HG03039 (cell line): Measurements from ENCODE around the gene CYB5R3.
"Not testable (repeated sequence)": the region's sequence is repeated elsewhere in the genome, so short reads cannot be mapped to it uniquely, and the experiment has no call there.

Source experiments
- ATAC-seq: cut with Tn5 transposase; IDR thresholded peaks from one replicate; pipeline ENCODE4 v1.9.1; 2021; ENCODE audit warnings: mild to moderate bottlenecking, moderate library complexity; ENCODE audit not compliant: unreplicated experiment

The CYB5R3 gene

DNA sequence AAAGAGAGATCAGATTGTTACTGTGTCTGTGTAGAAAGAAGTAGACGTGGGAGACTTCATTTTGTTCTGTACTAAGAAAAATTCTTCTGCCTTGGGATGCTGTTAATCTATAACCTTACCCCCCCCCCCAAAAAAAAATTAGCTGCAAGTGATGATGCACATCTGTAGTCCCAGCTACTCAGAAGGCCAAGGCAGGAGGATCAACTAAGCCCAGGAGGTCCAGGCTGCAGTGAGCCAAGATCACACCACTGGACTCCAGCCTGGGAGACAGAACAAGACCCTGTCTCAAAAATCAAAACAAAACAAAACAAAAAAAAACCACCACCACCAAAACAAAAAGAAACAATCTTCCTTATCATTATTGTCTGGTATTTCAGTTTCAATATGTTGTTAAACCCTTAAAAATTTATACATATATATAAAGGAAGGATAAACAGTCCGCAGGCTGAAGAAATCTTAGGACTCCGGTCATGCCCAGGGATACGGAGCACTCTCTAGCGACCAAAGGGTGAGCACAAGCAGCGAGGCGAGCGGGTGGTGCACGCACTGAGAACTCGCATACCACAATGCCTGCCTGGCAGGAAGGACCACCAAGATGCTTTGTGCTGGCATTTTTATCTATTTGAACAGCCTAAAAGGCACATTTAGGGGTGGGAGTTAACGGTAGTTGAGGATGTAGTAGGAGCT is 40.9 kb downstream of the CYB5R3 start:
- ATAC-seq: no peak

DNA sequence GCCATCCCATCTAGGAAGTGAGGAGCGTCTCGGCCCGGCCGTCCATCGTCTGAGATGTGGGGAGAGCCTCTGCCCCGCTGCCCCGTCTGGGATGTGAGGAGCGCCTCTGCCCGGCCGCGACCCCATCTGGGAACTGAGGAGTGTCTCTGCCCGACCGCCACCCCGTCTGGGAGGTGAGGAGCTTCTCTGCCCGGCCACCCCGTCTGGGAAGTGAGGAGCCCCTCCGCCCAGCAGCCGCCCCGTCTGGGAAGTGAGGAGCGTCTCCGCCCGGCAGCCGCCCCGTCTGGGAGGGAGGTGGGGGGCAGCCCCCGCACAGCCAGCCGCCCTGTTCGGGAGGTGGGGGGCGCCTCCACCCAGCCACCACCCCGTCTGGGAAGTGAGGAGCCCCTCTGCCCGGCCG is 41.6 kb downstream of the CYB5R3 start:
- not testable (repeated sequence) for ATAC-seq

DNA sequence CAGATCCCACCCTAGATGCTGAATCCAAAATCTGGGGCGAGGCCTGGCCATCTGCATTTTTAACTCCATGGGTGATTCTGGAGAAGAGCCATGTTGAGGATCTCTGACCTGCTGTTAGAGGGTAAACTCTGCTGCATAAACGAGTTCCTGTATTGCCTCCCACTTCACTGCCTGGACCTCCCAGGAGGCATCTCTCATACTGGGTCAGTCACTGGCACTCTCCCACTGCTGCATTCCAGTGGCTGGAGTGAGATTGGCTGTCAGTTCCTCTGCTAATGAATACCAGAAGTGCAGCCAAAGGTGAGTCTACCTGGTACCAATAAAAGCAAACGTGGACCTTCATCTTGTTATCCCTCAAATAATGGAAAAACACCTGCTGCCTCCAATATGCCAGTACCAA is 44.8 kb downstream of the CYB5R3 start:
- no peak for ATAC-seq

DNA sequence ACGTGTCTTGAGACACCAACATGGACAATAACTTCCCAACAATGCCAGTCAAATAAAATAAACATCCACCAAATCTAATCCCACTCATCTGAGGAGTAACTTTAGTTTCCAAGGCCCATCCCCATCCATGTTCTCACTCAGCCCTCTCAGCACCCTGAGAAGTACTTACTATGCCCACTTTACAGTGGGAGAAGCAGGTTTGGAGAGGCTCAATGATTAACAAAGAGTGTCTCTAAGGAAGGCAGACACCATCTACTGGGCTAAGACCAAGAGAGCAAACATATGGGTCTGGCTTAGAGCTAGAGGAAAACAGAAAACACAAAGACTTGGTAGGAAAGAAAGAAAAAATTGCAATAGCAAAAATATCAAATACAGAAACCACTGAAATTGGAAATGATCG is 45.8 kb downstream of the CYB5R3 start:
- no peak for ATAC-seq

DNA sequence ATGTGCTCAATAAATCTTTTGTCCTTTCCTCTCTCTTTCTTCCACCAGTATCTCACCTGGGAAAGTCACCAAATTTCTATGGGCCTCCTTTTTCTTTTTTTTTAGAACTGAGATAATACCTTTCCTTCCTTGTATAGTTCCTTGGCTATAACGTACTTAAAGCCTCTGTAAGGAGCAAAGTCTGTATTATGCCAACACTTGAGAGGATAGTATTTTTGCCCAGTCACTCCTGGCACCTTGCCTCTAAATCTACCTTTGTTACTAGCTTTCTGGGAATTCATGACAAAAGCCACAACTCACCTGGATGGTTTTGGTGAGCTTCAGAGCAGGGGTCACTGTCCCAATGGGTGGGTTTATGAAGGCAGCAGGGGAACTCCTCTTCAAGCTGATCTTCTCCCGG is 46.7 kb downstream of the CYB5R3 start:
- no peak for ATAC-seq

DNA sequence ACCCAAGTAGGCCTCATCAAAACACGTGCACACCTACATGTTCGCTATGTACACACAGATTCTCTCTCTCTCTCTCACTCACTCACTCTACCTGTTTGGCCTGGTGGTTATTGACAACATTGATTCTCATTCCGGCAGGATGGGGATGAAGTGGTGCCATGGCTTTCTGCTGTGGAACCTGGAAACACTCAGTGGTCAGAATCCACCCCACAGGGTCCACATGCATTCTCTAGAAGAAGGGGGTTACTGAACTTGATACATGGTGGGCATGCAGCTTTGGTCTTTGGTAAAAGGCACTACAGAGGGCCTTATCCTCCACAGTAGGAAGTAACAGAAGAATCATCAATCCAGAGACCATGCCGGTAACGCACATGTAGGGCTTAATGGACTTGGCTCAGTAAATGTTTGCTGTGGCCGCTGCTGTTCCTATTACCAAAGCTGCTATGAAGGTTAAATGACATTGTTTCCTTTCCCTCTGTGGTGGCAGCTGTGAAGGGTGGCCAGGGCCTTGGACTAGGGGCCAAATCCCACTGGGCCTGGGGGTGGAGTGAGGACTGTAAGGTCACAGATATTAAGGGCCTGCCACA is 47.2 kb downstream of the CYB5R3 start:
- no peak for ATAC-seq

DNA sequence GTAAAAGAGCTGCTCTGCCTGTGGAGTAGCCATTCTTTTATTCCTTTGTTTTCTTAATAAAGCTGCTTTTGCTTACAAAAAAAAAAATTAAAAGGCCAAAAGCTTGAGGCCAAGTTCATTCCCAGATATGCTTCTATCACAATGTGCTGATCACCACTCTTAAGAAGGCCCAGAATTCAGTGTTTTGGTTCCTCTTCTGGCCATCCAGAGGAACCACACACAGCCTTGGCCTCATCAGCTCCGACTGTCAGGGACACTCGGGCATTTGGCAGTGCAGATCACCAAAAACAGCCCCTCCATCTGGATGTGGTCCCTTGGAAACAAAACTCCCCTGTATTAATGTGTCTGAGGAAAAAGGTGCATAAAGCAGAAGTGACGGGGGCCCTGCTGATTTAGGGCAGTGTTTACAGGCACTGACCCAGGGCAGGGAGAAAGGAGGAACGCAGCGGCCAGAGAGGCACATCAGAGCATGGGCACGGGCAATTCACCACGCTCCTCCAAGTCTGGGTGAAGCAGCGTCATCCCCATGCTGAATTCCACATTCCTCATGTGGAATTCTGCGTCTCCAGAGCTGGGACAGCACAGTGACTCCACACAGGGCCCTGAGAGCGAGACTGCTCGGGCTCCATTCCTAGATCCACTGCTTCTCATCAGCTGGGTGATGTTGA is 52.2 kb downstream of the CYB5R3 start:
- ATAC-seq: no peak

DNA sequence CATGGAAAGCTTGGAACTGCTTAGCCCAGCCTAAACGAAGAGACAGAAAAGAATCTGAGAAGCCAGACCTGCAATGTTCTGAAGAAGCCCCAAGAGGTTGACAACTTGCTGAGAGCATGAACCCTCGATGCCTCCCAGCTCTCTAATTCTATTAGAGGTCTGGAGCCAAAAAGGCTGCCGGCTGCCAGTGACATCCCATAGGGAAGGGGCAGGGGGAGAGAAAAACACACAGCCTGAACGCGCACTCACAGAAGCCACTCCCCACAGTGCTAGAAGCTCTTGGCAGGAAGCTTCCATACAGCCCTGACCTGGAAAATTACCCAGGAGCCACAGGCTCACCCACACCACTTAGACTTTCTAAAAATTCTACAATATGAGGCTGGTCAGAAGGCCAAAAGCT is 52.9 kb downstream of the CYB5R3 start:
- no peak for ATAC-seq

DNA sequence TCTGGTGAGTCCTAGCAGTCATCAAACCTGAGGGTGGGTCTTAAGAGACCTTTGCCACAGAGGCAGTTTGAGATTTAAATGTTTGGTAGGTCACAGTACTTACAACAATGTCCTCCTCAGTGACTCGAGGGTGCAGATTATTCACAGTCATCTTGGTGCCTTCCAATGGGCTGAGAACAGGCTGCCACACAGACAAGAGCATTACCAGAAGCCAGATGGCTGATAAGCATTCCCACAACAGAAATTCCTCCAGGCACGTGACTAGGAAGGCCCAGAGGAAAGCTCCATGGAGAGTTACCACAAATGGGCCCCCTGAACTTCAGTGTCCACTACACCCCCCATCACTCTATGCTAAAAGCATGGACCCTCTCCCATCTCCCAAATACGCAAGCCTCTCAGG is 53.8 kb downstream of the CYB5R3 start:
- no peak for ATAC-seq

DNA sequence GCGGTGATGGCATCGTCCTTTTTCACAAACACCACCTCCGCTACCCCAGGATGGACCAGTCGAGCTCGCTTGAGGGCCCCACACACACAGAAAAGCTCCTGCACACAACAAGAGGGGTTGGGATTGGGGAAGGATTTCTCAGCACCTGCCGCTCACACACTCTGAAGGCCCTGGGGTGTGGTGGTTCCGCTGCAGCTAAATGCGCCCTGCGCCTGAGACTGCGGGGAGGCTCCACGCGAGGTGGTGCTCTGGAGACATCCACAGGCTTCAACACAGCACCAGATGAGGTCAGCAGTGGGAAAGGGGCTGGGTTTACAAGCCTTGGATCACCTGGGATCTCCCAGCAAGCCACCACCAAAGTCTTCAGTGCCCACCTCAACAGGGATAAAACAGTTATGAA is 57.2 kb downstream of the CYB5R3 start:
- no peak for ATAC-seq

DNA sequence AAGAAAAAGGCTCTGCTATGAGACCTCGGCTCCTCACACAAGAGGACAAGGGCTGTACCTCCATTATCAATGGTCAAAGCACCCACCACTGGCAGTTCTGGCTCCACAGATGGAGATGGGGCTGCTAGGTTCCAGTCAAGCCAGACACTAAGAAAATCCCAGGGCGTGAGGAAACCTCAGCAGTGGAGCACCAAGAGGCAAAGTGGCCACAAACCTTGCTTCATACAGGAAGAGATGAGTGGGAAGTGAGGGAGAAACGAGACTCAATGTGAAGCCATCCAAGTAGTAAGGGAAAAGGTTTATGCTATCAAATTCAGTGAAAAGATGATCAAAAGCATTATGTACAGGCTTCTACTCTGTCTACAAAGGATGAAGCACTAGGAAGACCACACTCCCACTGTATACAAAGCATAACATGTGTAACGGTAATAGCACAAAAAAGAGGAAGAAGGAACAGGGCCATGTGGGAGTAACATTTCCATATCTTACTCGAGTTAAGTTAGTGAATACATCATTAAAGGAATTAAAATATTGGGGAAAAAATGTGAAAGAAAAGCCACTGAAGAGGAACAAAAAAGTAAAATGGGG is 61.5 kb downstream of the CYB5R3 start:
- no peak for ATAC-seq

DNA sequence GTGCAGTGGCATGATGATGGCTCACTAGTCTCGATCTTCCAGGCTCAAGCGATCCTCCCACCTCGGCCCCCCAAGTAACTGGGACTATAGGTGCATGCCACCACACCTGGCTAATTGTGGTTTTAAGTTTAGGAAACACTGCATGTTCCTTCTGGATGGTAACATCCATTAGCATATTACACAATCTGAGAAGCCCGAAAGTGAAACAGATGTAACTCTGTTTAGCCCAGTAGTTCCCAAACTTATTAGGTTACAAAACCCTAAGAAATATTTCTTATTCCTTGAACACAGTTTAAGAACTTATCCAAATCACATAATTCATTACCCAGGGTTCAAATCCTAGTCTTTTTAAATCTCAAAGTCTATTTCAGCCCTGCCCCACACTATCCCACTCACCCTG is 62.8 kb downstream of the CYB5R3 start:
- ATAC-seq: no peak

DNA sequence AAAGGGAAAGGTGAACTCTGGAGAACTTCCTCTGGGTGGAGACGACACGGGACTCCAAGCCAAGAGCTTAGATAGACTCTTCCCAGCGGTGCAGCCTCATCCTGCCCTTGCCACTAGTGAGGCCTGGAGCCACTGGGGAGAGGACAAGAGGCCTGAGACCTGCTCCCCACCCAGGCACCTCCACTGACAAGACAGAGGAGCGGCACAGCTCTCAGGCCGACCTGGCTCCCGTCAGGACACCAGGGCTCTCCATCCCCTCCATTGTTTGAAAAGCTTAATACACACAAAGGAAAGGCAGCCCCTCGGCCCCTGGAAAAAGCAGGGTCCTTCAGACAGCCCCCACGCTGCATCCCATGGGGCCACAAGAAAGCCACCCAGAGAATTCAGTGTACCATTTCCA is 64.1 kb downstream of the CYB5R3 start:
- no peak for ATAC-seq

DNA sequence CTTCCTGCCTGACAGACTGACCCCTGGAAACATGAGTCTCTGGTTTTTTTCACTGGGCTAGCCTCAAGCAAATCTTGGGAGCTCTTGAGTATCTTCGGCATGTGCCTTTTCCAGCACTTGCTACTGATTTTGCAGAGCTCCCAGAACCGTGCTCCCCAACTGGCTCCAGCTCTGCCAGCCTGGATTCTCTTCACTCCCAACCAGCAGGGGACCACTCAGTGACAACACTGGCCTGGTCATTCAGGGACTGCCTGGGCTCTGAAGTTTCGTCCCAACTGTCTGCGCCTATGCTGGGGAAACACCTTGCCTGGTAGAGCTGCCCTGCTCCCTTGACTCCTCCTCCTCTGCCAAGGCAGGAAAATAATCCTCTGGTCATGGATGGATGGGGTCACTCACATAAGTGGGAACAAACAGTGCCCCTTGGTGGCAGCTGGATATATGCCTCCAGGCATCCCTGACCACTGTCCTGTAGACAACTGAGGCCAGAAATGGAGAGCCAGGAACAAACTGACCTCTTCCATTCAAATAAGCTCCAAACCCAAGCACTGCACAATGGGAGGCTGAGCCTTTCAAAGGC is 64.7 kb downstream of the CYB5R3 start:
- no peak for ATAC-seq

DNA sequence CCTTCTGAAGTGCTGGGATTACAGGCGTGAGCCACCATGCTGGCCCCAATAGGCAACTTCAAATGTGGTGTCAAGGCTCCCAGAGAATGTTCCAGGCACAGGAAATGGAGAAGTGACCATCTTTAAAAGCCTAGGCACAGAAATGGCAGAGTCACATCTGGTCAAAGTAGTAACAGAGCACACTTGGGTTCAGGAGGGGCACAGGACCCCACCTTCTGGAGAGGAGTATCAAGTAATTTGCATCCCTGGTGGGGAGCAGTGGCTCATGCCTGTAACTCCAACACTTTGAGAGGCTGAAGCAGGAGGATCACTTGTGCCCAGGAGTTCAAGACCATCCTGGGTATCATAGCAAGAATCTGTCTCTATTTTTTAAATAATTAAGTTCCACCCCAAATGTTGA is 66.2 kb downstream of the CYB5R3 start:
- no peak for ATAC-seq

DNA sequence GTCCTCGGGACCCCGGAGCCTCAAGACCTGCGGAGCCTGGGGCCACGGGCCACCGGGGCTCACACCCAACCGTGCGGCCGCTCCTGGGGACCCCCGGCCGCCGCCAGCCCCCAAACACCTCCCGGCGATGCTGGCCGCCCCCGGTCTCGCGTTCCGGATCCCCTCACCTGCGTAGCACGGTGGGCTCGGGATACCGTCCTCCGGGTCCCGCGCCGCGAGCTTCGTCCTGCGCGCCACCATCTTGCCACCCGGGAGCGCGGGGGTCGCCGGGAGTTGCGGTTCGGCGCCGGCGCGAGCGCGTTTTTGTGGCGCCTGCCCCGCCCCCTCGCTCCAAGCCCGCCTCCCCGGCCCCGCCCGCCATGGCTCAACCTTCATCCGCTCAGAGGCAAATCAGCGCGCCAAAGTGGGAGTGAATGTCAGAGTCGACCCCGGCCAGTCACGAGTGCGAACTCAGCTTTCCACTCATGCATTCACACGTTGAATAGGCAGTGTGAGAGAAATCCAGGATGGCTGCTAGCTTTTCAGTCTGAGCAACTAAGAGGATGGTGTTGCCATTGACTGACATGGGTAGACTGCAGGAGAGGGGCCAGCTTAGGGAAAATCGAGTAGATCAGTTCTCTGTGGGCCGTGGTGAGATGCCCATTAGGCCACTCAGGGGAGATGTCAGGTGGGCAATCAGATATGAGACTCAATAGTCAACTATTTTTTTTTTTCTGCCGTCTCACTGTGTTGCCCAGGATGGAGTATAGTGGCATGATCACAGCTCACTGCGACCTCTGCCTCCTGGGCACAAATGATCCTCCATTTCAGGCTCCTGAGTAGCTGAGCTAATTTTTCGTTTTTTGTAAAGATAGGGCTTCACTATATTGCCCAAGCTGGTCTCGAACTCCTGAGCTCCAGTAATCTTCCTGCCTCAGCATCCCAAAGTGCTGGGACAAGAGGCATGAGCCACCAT is 67.2 kb downstream of the CYB5R3 start:
- peak; percentile 46 for ATAC-seq

DNA sequence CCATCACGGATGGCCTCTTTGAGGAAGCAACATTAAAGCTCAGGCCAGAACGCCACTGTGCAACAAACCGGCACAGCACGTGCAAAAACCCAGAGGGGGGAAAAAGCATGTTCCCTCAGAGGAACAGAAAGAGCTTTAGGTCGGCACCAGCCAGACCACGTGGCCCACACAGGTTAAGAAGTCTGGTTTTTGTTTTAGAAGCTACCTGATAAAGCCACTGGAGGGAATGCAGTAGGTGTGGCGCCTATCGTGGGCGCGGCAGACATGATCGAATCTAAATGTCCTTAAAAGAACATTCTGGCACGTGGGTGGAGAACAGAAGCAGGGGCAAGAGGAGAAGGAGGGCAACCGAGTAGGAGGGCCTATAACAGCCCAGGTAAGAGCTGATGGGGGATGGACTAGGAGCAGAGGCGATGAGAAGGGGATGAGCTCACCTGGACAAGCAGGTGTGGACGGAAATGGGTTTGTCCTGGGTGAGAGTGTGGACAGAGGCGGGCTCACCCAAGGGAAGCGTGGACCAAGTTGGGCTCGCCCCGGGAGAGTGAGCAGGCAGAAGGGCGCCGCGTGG is 67.9 kb downstream of the CYB5R3 start:
- ATAC-seq: not testable (repeated sequence)

DNA sequence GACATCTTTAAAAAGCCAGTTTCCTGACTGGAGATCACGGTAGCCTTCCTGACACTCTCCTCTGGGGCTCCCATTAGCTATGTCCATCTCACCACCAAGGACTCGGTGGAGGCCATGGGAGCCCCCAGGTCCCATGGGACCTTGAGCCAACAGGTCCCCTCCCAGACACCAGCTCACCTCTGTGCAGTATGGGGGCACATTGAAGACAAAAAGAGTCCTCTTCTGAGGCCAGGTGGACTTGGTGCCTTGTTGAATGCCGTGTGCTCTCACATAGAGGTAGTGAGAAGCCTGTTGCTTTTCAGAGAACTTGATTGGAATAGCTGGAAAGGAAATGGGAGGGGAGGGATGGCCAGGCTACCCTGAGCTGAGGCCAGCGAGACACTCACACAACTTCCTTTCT is 69.2 kb downstream of the CYB5R3 start:
- ATAC-seq: not testable (repeated sequence)

DNA sequence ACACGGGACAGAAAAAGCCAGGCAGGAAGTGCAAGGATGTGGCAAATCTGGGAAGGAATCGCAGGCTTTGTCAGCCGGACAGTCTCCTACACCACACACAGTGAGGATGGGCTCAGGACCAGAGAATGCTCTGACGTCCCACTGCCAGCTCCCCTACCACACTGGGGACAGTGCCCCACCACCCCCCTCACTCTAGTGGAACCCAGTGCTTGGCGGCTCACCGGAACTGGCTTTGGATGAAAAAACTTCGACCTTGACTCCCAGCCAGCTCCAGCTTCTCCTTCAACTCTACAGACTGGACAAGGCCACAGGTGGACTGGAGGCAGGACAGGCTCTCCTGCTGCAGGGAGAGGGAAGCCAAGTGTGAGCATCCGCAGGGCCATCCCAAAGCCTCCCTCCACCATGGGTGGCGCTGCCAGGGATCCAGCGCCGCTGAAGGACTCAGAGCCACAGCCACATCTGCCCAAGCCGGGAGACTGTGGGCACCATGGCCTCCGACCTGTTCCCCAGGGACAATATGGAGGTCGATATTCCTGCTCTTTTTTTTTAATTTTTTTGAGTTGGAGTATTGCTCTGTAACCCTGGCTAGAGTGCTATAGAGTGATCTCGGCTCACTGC is 71.5 kb downstream of the CYB5R3 start:
- no peak for ATAC-seq

DNA sequence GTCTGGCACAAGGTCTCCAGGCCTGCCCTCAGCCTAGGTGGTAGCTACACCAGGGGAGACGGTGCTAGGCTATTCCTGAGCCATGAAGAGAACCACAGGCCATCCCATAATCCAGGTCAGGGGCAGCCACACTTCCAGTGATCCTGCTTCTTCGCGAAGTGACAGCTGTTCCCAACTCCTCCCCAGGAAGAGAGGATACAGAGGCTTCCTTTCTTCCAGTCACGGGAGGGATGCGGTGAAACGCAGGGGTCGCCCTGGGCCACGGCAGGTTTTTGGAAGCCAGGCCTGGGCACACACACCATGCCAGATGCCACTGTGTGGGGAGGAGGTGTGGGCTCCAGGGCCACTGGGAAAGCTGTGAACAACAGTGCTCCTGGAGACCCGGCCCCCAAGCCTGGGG is 72.1 kb downstream of the CYB5R3 start:
- ATAC-seq: not testable (repeated sequence)
